Skeletal muscle satellite cell (primary cell): ENCODE measurements around the gene CFAP46.

Experiments used
- H3K27me3 ChIP-seq: 2 replicates; pipeline ENCODE4 v1.7.0; 2013; ENCODE audit warnings: low read length; ENCODE audit not compliant: control insufficient read depth, insufficient read depth
- H3K36me3 ChIP-seq: 2 replicates; pipeline ENCODE4 v1.7.0; 2013; ENCODE audit warnings: mild to moderate bottlenecking, control low read depth, low read length; ENCODE audit not compliant: insufficient read depth
- H3K4me1 ChIP-seq: 2 replicates; pipeline ENCODE4 v1.7.0; 2013; ENCODE audit warnings: low read length; ENCODE audit not compliant: control insufficient read depth, insufficient read depth
- H3K4me2 ChIP-seq: 2 replicates; pipeline ENCODE4 v1.7.0; 2013; ENCODE audit warnings: mild to moderate bottlenecking, low read length
- H3K4me3 ChIP-seq: 2 replicates; pipeline ENCODE4 v1.7.0; 2013; ENCODE audit warnings: low read length
- H3K9ac ChIP-seq: 2 replicates; pipeline ENCODE4 v1.7.0; 2013; ENCODE audit warnings: mild to moderate bottlenecking, low read depth, low read length, moderate library complexity
- H3K9me3 ChIP-seq: replicated peaks from 2 replicates; pipeline ENCODE4 v1.7.0; 2013; ENCODE audit warnings: mild to moderate bottlenecking, control low read depth, low read length

CFAP46 gene

DNA sequence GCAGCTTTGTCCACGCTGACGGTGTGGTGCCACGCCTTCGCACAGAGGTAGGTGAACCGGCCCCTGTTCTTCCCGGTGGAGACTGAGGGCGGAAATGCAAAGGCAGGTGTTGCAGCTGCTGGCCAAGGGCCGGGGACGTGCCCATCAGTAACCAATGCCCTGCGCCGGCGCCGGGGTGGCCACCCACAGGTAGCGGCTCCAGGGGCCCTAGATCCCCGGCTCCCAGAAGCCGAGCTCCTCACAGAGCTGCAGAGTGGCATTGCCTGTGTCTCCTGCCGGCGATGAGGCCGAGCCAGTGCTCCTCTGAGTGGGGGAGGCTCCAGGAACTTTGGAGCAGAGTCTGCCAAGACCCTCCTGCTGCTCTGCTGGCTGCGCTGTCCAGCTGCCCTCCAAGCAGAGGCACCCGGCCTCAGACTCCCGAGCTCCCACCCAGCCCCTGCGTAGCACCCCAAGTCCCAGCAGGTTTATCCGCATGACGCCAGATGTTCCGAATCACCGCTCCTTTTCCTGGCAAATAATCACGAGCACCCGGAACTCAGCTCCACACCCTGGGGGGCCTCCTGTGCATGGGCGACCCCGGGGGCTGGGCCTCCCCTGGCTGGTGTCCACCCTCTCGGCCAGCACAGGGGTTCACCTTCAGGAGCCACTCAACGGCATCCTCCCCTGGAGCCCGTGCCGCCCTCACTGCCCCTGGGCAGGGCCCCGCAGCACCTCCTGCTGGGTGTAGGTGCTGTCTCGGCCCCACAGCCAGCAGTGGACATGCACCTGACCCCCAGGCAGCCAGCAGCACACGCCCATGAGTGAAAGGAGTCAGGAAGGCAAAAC is 22.1 kb downstream of the CFAP46 start:
- H3K4me2 ChIP-seq, result no peak overlapping the region
- H3K9me3 ChIP-seq, result no peaks in the 10 kb centered on the region
- H3K4me3 ChIP-seq, result no peak overlapping the region
- peaks cover 2% of the 10 kb centered on the region for H3K27me3 ChIP-seq
- H3K9ac ChIP-seq, result no peak overlapping the region
- no peaks in the 10 kb centered on the region for H3K4me1 ChIP-seq
- no peaks in the 10 kb centered on the region for H3K36me3 ChIP-seq

DNA sequence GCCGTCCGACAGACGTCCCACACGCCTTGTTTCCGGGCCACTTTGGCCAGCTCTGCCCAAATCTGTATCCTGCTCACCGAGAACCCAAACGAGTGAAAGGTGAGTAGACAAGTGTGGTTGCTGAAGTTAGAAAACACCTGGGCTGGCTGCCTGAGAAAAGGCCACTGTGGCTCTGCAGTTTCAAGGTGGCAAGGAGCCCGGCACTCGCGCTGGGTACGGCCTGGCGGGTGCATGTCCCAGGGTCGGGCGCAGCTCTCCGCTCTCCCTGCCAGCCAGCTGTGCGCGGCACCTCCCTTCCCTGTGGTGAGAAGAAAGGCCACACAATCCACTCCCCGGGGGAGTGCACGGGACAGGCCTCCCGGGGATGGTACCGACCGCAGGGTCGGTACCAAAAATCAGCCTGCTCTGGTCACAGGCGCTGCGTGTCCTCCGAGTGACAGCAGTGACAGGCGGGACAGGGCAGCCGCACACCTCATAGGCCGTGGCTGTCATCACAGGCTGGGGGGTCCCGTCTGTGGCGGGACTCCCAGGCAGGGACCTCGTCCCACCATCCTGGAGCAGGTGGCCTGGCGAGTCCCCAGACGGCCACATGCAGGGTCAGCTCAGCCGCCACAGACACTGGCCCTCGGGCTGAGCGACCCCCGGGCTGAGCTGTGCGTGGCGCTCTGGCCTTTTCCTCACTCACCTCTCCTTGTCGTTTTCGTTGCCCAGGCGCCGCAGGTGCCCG is 22.8 kb downstream of the CFAP46 start:
- no peaks in the 10 kb centered on the region for H3K4me1 ChIP-seq
- no peak overlapping the region for H3K4me3 ChIP-seq
- H3K27me3 ChIP-seq, result peaks cover 2% of the 10 kb centered on the region
- no peak overlapping the region for H3K9ac ChIP-seq
- no peak overlapping the region for H3K4me2 ChIP-seq
- no peaks in the 10 kb centered on the region for H3K9me3 ChIP-seq
- no peaks in the 10 kb centered on the region for H3K36me3 ChIP-seq

DNA sequence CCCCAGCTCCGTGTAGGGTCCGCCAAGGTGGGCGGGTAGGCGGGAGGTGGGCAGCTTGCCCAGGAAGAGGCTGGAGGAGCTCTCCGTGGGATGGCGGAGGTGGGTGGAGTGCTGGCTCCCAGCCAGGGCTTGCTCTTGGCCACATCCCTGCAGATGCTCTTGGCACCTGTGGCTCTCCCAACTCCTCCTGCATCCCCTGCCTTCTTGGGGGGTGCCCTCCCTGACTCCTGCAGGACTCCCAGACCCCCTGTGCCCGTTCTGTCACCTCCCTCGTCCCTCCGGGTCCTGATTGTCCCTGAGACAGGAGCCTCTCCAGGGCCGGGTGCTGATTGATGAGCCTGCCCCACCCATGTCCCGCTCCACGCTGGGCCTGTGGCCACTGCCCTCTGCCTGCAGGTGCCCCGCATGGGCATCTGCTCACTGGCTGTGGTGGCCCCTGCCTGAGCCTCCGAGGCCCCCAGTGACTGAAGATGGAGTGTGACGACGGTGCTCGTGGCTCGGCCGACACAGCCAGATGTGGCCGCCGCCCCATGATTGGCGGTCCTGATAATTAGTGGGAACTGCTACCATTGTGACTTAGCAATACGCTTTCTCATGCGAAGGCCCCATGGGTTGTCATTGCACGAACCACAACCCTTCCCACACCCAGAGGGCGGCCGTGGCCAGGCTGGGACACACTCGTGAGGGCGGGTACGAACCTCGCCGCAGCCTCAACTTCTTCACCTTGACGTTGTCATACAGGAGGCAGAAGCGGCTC is 23.6 kb downstream of the CFAP46 start:
- no peaks in the 10 kb centered on the region for H3K36me3 ChIP-seq
- H3K4me3 ChIP-seq, result no peak overlapping the region
- no peaks in the 10 kb centered on the region for H3K4me1 ChIP-seq
- no peaks in the 10 kb centered on the region for H3K9me3 ChIP-seq
- no peak overlapping the region for H3K4me2 ChIP-seq
- no peak overlapping the region for H3K9ac ChIP-seq
- H3K27me3 ChIP-seq, result peaks cover 2% of the 10 kb centered on the region

DNA sequence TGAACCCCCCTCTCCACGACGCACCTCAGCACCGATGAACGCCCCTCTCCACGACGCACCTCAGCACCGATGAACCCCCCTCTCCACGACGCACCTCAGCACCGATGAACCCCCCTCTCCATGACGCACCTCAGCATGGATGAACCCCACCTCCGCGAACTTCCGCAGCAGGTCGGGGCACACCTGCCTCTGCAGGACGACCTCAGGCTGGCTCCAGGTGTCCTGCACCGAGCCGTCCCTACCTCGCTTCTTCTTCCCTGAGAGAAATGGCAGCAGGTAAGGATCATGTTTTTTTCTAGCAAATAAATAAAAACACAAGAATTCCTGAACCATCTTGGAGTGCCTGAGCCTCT is 24.1 kb downstream of the CFAP46 start:
- Histone ChIP-seq H3K4me3 (no peak overlapping the region), H3K4me1 (no peaks in the 10 kb centered on the region), H3K9me3 (no peaks in the 10 kb centered on the region), H3K36me3 (no peaks in the 10 kb centered on the region), H3K9ac (no peak overlapping the region), H3K27me3 (peaks cover 2% of the 10 kb centered on the region), H3K4me2 (no peak overlapping the region)

DNA sequence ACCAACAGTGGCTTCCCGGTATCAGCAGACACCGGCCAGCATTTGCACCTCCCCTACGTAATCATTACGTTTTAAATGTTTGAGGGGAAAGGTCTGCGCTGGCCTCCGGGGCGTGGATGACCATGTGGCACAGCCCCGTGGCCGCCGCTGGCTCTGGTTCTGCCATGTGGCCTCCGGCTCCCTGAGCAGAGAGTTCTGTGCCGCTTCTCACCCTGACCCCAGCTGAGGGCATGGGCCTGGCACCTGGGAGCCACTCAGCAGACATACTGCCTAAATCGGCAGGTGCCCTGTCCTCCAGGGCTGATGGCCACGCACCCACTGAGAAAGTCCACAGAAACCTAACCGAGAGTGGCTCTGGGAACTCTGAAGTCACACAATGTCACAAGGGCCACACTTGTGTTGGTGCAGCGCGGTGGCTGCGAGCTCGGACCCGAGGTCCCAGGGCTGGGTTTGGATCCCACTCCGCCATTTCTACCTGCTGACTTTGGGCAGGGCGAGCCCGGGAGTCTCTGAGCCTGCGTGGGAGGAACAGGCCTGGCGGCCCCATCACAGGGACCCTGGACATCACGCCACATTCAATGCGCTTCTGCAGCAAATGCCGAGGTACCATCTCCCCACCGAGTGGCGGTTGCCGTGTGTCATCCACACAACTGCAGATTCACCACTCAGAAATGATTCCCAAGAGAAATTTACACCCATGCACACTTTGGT is 25.3 kb downstream of the CFAP46 start:
- Histone ChIP-seq H3K27me3 (peaks cover 2% of the 10 kb centered on the region), H3K9me3 (no peaks in the 10 kb centered on the region), H3K4me2 (no peak overlapping the region), H3K4me1 (no peaks in the 10 kb centered on the region), H3K9ac (no peak overlapping the region), H3K36me3 (no peaks in the 10 kb centered on the region), H3K4me3 (no peak overlapping the region)

DNA sequence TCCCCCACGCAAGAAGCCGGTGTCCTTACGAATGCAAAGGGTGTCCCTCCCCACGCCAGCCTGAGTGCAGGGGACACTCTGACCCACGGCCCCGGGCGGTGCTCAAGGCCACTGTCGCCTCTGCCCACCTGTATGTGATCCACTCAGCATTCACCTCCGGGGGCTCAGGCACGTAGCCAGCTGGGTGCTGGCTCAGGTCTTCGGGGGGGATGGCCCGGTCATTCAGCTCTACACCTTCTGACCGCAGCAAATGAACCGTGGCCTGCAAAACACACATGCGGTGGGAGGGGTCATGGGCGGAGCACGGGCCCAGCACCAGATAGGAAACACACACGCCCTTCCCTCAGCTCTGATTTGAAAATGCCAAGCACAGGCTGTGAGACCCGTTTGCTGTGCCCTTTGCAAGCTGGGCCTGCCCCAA is 25.9 kb downstream of the CFAP46 start:
- H3K36me3 ChIP-seq, result no peaks in the 10 kb centered on the region
- no peaks in the 10 kb centered on the region for H3K4me1 ChIP-seq
- no peaks in the 10 kb centered on the region for H3K9me3 ChIP-seq
- peaks cover 6% of the 10 kb centered on the region for H3K27me3 ChIP-seq
- no peak overlapping the region for H3K4me2 ChIP-seq
- no peak overlapping the region for H3K4me3 ChIP-seq
- H3K9ac ChIP-seq, result no peak overlapping the region

DNA sequence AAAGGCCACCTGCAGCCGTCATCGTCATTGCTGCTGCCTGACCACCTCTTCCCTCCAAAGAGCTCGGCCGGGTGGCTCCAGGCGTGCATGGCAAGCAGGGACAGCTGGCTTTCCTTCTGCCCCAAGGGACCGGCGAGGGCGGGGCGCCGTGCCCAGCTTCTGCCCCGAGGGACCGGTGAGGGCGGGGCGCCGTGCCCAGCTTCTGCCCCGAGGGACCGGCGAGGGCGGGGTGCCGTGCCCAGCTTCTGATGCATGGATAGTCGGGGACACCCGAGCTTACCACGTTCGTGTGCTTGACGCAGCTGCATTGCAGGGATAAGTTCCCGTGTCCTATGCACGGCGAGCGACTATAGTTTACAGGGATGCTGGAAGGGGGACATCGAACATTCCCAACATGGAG is 27.0 kb downstream of the CFAP46 start:
- Histone ChIP-seq H3K27me3 (peaks cover 16% of the 10 kb centered on the region), H3K9me3 (no peaks in the 10 kb centered on the region), H3K4me3 (no peak overlapping the region), H3K4me2 (no peak overlapping the region), H3K36me3 (no peaks in the 10 kb centered on the region), H3K9ac (no peak overlapping the region), H3K4me1 (peaks cover 6% of the 10 kb centered on the region)

DNA sequence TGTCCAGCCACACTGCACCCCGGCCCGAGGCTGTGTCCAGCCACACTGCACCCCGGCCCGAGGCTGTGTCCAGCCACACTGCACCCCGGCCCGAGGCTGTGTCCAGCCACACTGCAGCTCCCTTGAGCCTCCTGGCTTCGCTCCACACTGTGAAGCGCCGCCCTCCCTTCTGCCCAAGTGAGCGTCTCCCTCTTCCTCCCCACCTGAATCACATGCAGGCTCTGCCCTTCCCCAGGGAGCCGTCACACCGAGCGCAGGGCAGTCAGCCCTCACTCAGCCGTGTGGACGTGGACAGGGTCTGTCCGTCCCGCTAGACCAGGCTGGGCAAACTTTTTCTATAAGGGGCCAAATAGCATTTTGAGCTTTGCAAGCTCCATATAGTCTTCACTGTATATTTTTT is 27.6 kb downstream of the CFAP46 start:
- no peak overlapping the region for H3K9ac ChIP-seq
- H3K4me2 ChIP-seq, result no peak overlapping the region
- no peak overlapping the region for H3K4me3 ChIP-seq
- peaks cover 22% of the 10 kb centered on the region for H3K27me3 ChIP-seq
- H3K9me3 ChIP-seq, result no peaks in the 10 kb centered on the region
- H3K4me1 ChIP-seq, result peaks cover 6% of the 10 kb centered on the region
- H3K36me3 ChIP-seq, result no peaks in the 10 kb centered on the region

DNA sequence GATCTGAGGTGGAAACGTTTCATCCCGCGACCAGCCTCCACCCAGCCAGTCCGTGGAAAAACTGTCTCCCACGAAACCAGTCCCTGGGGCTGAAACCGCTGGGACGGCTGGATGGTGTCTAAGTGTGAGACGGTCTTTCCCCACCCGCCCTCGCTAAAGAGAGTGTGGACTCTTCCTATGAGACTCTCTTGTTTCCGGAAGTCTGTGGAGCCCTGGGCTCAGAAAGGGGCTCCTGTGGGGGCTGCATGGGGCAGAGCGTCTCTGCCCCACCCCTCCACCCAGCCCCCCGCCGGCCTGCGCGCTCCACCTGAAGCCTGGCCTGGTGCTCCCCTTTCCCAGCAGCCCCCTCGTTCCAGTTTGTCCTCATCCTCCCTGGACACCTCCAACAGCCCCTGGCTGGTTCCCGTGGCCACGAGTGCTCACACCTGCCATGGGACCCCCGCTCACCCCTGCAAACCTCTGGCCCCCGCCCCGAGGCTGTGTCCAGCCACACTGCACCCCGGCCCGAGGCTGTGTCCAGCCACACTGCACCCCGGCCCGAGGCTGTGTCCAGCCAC is 28.7 kb downstream of the CFAP46 start:
- Histone ChIP-seq H3K4me1 (peaks cover 6% of the 10 kb centered on the region), H3K36me3 (no peaks in the 10 kb centered on the region), H3K4me3 (no peak overlapping the region), H3K9me3 (no peaks in the 10 kb centered on the region), H3K27me3 (peaks cover 23% of the 10 kb centered on the region), H3K4me2 (no peak overlapping the region), H3K9ac (no peak overlapping the region)

DNA sequence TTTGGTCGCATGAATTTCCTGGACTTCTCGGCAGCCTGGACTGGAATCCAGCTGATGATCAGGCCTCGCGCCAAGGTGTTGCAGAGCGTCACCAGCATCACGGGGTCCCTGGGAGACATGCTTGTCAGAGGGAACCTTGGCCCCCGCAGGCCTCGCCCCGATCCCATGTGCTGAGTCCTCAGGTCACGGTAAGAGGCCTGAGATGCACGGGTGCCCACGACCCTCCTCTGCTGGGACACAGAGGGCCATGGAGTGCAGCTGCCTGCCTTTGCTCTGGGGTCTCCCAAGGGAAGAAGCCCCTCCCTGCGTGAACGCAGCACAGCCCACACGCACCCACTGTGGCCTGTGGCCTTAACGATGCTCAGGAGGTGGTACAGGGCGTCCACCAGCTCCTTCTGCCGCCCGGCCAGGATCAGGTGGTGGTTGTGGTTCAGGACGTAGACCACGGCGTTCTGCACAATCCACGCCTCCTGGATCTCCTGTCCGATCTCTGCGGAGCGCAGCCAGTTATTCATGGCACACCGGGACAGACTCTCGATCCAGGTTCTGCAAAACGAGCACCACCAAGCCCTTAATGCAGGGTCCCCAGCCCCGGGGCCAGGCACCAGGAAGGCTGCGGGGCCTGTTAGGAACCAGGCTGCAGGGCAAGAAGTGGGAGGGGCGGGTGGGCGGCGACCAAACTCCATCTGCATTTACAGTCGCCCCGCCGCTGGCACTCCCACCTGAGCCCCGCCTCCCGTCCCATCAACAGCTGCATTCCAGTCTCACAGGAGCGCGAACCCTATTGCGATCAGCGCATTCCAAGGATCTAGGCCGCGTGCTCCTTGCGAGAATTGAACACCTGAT is 29.4 kb downstream of the CFAP46 start:
- Histone ChIP-seq H3K4me3 (no peak overlapping the region), H3K9ac (no peak overlapping the region), H3K36me3 (no peaks in the 10 kb centered on the region), H3K9me3 (no peaks in the 10 kb centered on the region), H3K27me3 (peaks cover 23% of the 10 kb centered on the region), H3K4me2 (no peak overlapping the region), H3K4me1 (peaks cover 6% of the 10 kb centered on the region)
